HCT116 (cell line): ENCODE measurements around the gene SLC43A3. TPM values are rescaled to one million over a fixed set of nuclear protein-coding genes. Genes with fewer than 3 reads are reported as not detected.

Source experiments
- ATAC-seq: fragments of 200-7000 bp; cut with Tn5 transposase; 2 replicates; pipeline ENCODE4 v1.9.1; 2020; ENCODE audit warnings: mild to moderate bottlenecking, moderate library complexity
- BruUV-seq: library from RNA; stranded (reverse); fragments of 400-500 nt; replicated peaks from 2 replicates; lab custom pipeline; 2021; lab: Mats Ljungman, UMichigan
- CTCF ChIA-PET: fragments of 300-600 bp; sonication (Branson Sonifier 250); formaldehyde crosslinking; loops from one replicate; lab custom pipeline; 2021; ENCODE audit warnings: antibody characterized with exemption; lab: Charles Lee
- POLR2A ChIA-PET: fragments of 300-600, 350-600 bp; sonication (Branson Sonifier 250); formaldehyde crosslinking; loops from one replicate; lab custom pipeline; 2021; ENCODE audit warnings: antibody characterized with exemption; lab: Charles Lee
- RAD21 ChIA-PET, 2 experiments: fragments of 300-600 bp; sonication (Branson Sonifier 250); formaldehyde crosslinking; loops; one replicate each; lab custom pipeline; 2023; ENCODE audit warnings: low total read pairs in 2 of 2; ENCODE audit not compliant: uncharacterized antibody in 2 of 2, unreplicated experiment in 2 of 2, low non-redundant PET in 1 of 2; lab: Charles Lee
- DNase-seq: peaks from one replicate; pipeline ENCODE4 v3.0.0-alpha.2; 2010; ENCODE audit warnings: low read depth, low spot score
- H2AFZ ChIP-seq: fragments of 200-600 bp; shearing (Covaris generic), sonication (generic); 2 replicates; pipeline ENCODE4 v1.6.1; 2017; ENCODE audit warnings: low read depth, mixed run types, mixed read lengths, antibody characterized with exemption, low read length; ENCODE audit not compliant: poor library complexity, severe bottlenecking
- H3K27ac ChIP-seq: 2 replicates; pipeline ENCODE4 v1.5.1; 2012; ENCODE audit warnings: low read depth, low read length
- H3K27me3 ChIP-seq: fragments of 200-600 bp; sonication (generic); 2 replicates; pipeline ENCODE4 v1.6.1; 2016; ENCODE audit warnings: mixed run types, low read length, mixed read lengths; ENCODE audit not compliant: insufficient read depth
- H3K36me3 ChIP-seq, 2 experiments: fragments of 200-500 bp in 1 of 2; fragments of 200-600 bp in 1 of 2; sonication (Bioruptor generic) in 1 of 2; sonication (generic) in 1 of 2; 2 replicates each; pipeline versions ENCODE4 v1.5.1 to v1.6.1; 2014 to 2016; ENCODE audit warnings: low read length in 2 of 2, inconsistent platforms in 1 of 2, mixed read lengths in 1 of 2, mixed run types in 1 of 2; ENCODE audit not compliant: insufficient read depth in 2 of 2, control insufficient read depth in 1 of 2
- H3K4me1 ChIP-seq, 2 experiments: fragments of 200-600 bp in 1 of 2; sonication (generic) in 1 of 2; 2 replicates each; pipeline versions ENCODE4 v1.5.1 to v1.6.1; 2012 to 2017; ENCODE audit warnings: low read length in 2 of 2, inconsistent platforms in 1 of 2, mild to moderate bottlenecking in 1 of 2, mixed read lengths in 1 of 2, mixed run types in 1 of 2, moderate library complexity in 1 of 2; ENCODE audit not compliant: insufficient read depth in 2 of 2, control insufficient read depth in 1 of 2
- H3K4me2 ChIP-seq: fragments of 200-600 bp; sonication (generic); 2 replicates; pipeline ENCODE4 v1.6.1; 2017; ENCODE audit warnings: mixed run types, low read length, mixed read lengths
- H3K4me3 ChIP-seq, 2 experiments: fragments of 200-600 bp in 1 of 2; sonication (generic) in 1 of 2; replicated peaks in 1 of 2; 2 replicates each; pipeline ENCODE4 v1.5.1; 2011 to 2016; ENCODE audit warnings: low read length in 2 of 2, control low read depth in 1 of 2, low read depth in 1 of 2, mild to moderate bottlenecking in 1 of 2, mixed read lengths in 1 of 2, mixed run types in 1 of 2
- H3K79me2 ChIP-seq: fragments of 200-600 bp; sonication (generic); 2 replicates; pipeline ENCODE4 v1.6.1; 2017; ENCODE audit warnings: mild to moderate bottlenecking, mixed run types, low read length, moderate library complexity, mixed read lengths; ENCODE audit not compliant: insufficient read depth
- H3K9ac ChIP-seq: fragments of 200-600 bp; sonication (generic); 2 replicates; pipeline ENCODE4 v1.6.1; 2016; ENCODE audit warnings: low read length, mixed read lengths
- H3K9me2 ChIP-seq: fragments of 200-600 bp; sonication (generic), shearing (Covaris generic); 2 replicates; pipeline ENCODE4 v1.6.1; 2017; ENCODE audit warnings: mixed run types, mild to moderate bottlenecking, moderate library complexity; ENCODE audit not compliant: insufficient read depth
- H3K9me3 ChIP-seq, 2 experiments: fragments of 200-500 bp in 1 of 2; fragments of 200-600 bp in 1 of 2; sonication (Bioruptor generic) in 1 of 2; sonication (generic) in 1 of 2; 2 replicates each; pipeline ENCODE4 v1.6.1; 2014 to 2017; ENCODE audit warnings: low read length in 2 of 2, mixed read lengths in 2 of 2, inconsistent platforms in 1 of 2, low read depth in 1 of 2, mild to moderate bottlenecking in 1 of 2, mixed run types in 1 of 2, moderate library complexity in 1 of 2; ENCODE audit not compliant: control insufficient read depth in 1 of 2, insufficient read depth in 1 of 2
- H4K20me1 ChIP-seq: fragments of 200-600 bp; sonication (generic), shearing (Covaris generic); 2 replicates; pipeline ENCODE4 v1.6.1; 2017; ENCODE audit warnings: mixed run types, mild to moderate bottlenecking, moderate library complexity; ENCODE audit not compliant: insufficient read depth
- CEBPB ChIP-seq: IDR thresholded peaks from 2 replicates; pipeline ENCODE4 v1.6.1; 2012; ENCODE audit warnings: low read depth
- ELF1 ChIP-seq: IDR thresholded peaks from 2 replicates; pipeline ENCODE4 v1.6.1; 2012; ENCODE audit warnings: low read depth, borderline replicate concordance
- EZH2phosphoT487 ChIP-seq: fragments of 200-600 bp; IDR thresholded peaks from 2 replicates; pipeline ENCODE4 v1.6.1; 2018; ENCODE audit warnings: antibody characterized with exemption, borderline replicate concordance
- POLR2A ChIP-seq: IDR thresholded peaks from 2 replicates; pipeline ENCODE4 v1.7.0; 2011; ENCODE audit warnings: borderline replicate concordance; ENCODE audit not compliant: insufficient read depth, insufficient read length; ENCODE audit errors: extremely low read depth
- POLR2AphosphoS5 ChIP-seq: IDR thresholded peaks from 2 replicates; pipeline ENCODE4 v1.6.1; 2011; ENCODE audit warnings: mild to moderate bottlenecking, low read depth, low read length, moderate library complexity
- RAD21 ChIP-seq: IDR thresholded peaks from 2 replicates; pipeline ENCODE4 v1.6.1; 2012; ENCODE audit warnings: low read depth, mild to moderate bottlenecking
- SIN3A ChIP-seq: IDR thresholded peaks from 2 replicates; pipeline ENCODE4 v1.6.1; 2012; ENCODE audit warnings: low read depth
- SP1 ChIP-seq: IDR thresholded peaks from 2 replicates; pipeline ENCODE4 v1.6.1; 2012; ENCODE audit warnings: low read depth
- ZNF274 ChIP-seq: fragments of 200-500 bp; sonication (Bioruptor generic); IDR thresholded peaks from 2 replicates; pipeline ENCODE4 v1.6.1; 2014; ENCODE audit warnings: mild to moderate bottlenecking, low read depth, low read length, inconsistent platforms
- intact Hi-C: fragments of 100-400 bp; cut with micrococcal nuclease; formaldehyde crosslinking; loops from 2 replicates; pipeline ENCODE4 v1.10.0; 2022
- total RNA-seq: library from RNA; stranded (reverse); gene quantifications from one replicate; pipeline ENCODE4 v1.2.1, GENCODE V29; 2021; ENCODE audit not compliant: unreplicated experiment

The SLC43A3 gene
- total RNA-seq, 1 experiment from 2014 or later: 36.9 TPM

DNA sequence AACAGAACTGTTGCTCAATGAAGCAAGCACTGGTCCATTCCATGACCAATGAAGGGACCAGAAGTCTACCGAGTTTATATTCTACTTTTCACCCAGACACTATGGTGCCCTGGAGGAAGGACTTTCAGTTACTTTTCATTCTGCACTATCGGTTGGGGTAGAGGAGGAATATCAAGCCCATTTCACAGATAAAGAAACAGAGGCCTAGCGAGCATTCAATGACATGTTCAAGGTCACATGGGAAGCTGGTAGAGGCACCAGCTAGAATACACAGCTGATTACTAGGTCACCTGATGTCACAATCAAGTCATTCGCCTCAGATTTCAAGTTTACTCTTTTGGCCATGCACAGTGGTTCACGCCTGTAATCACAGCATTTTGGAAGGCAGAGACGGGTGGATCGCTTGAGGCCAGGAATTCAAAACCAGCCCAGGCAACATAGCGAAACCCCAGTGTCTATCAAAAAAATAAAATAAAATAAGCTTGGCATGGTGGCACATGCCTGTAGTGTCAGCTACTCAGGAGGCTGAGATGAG is 18.9 kb downstream of the SLC43A3 start:
- Histone ChIP-seq H3K27ac (no peak overlapping the region), H4K20me1 (no peaks in the 10 kb centered on the region), H3K4me1 (no peaks in the 10 kb centered on the region)
- TF ChIP-seq CEBPB: no peak
- no peak for TF ChIP-seq POLR2A
- no peak for TF ChIP-seq SIN3A
- TF ChIP-seq ZNF274: no peak
- TF ChIP-seq POLR2AphosphoS5: no peak
- no peak for TF ChIP-seq RAD21
- no peak for TF ChIP-seq EZH2phosphoT487
- TF ChIP-seq, all 23 proteins: peak for 0
- no peaks in the 10 kb centered on the region for H3K27me3 ChIP-seq
- no peaks in the 10 kb centered on the region for H3K9me2 ChIP-seq
- BruUV-seq: no TSS peak
- ATAC-seq (no peak), DNase-seq (no peak)
- CTCF ChIA-PET: no interaction called here
- no peak overlapping the region for H3K4me3 ChIP-seq
- no peak overlapping the region for H3K4me2 ChIP-seq
- no peaks in the 10 kb centered on the region for H3K79me2 ChIP-seq
- H3K9ac ChIP-seq: no peak overlapping the region
- intact Hi-C loops: no loop called here
- no peaks in the 10 kb centered on the region for H3K9me3 ChIP-seq
- no peak overlapping the region for H2AFZ ChIP-seq
- POLR2A ChIA-PET: no interaction called here
- RAD21 ChIA-PET: no interaction called here
- H3K36me3 ChIP-seq: no peaks in the 10 kb centered on the region; a peak in 1 of 4 replicates

DNA sequence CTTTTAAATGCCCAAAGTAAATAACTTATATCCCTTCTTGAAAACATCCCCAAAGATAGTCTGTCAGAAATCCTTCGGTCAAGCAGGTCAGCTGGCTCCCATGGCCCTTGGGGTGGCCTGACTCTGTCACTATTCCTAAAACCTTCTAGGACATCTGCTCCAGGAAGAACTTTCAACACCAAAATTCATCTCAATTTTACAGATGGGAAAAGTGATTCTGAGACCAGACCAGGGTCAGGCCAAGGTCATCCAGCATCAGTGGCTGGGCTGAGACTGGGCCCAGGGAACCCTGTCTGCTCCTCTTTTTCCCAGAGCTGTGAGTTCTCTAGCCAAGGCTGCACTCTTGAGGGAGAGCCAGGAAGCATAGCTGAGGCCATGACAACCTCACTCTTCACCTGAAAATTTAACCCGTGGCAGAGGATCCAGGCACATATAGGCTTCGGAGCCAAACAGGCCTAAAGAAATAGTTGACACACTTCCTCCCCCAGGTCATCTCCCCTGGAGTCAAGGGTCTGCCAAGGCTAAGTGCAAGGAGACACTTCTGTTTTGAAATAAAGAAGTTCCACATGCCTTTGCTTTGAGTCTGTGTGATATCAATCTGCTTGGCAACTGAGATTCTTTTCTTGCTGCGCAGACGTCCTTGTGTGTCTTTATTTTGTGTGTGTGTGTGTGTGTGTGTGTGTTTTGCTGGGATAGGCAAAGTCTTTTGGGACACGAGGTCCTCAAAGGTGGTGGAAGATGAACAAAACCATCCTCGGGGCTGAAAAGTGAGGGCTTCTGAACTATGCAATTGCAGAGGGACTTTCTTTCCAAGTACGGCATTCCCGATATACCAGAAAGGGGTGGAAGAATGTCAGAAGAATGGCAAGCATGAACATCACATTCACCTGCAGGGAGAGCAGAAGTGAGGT is 19.7 kb downstream of the SLC43A3 start:
- H3K27me3 ChIP-seq: no peaks in the 10 kb centered on the region
- peaks cover 3 to 7% of the 10 kb centered on the region in 2 experiments for H3K4me1 ChIP-seq
- H3K79me2 ChIP-seq: no peaks in the 10 kb centered on the region
- no peak overlapping the region for H3K9ac ChIP-seq
- TF ChIP-seq CEBPB (no peak), POLR2AphosphoS5 (no peak), ELF1 (no peak), ZNF274 (no peak), POLR2A (no peak), SP1 (no peak)
- ChIA-PET RAD21 (no interaction called here), POLR2A (no interaction called here), CTCF (no interaction called here)
- no peaks in the 10 kb centered on the region for H3K9me3 ChIP-seq
- no peak overlapping the region for H2AFZ ChIP-seq
- H3K4me3 ChIP-seq: no peak overlapping the region
- ATAC-seq: no peak
- H3K9me2 ChIP-seq: no peaks in the 10 kb centered on the region
- no peak overlapping the region for H3K27ac ChIP-seq
- no peak for DNase-seq
- TSS peak; percentile 65 for BruUV-seq
- H3K36me3 ChIP-seq: no peaks in the 10 kb centered on the region; a peak in 1 of 4 replicates
- H4K20me1 ChIP-seq: no peaks in the 10 kb centered on the region
- intact Hi-C loops: no loop called here
- no peak overlapping the region for H3K4me2 ChIP-seq
